Measurements from ENCODE around the gene NAV3.

NAV3 gene

DNA sequence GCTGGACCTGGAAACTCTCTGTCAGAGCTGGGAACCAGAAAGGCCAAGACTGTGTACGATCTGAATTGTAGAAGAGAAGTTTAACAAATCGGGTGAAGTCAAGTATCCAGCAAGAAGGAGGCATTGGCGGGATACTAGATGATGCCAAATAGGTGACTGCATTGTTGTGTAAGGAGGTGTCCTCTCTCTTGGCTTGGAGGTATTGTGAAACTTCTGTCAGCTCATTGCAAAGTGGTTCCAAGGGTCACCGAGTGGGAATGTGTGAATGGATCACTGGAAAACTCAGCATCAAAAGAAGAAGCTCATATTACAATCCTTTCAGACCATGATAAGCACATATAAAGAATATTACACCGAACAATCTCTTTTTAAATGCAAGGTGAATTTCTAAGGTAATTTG is 11.7 kb downstream of the NAV3 start:
- no peak for DNase-seq

DNA sequence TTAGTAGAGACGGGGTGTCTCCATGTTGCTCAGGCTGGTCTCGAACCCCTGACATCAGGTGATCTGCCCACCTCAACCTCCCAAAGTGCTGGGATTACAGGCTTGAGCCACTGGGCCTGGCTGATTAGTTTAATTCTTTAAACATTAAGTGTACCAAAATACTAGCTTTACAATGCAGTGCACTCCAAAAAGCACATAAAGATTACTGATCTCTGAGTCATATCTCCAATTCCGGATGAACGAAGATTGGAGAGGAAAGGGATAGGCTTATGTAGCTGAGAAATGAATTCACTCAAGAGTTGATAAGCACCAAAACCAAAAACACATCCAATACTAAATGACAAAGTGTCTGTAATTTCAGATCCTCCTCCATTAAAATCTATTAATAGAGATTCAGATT is 15.1 kb downstream of the NAV3 start:
- DNase-seq, result no peak

DNA sequence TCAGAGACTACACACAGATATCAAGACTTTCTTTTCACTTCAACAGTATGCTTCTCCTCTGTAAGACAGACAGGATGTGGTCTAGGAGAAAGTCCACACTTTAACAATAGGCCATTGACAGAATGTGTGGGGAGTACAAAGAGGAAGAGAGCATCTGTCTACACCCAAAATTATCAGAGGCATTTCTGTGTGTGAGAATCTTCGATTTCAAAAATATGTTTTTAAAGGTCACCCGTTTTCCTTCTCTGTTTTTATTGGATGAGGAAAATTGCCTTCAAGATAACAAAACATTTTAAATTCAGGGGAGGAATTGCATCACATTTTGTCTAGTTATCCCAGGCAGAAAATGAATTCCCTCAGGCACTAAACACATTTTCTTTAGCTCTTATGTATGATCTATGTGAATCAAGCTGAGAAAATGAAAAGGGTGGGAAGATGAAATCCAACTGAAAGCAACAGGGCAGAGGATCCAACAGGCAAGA is 16.4 kb downstream of the NAV3 start:
- no peak for DNase-seq

DNA sequence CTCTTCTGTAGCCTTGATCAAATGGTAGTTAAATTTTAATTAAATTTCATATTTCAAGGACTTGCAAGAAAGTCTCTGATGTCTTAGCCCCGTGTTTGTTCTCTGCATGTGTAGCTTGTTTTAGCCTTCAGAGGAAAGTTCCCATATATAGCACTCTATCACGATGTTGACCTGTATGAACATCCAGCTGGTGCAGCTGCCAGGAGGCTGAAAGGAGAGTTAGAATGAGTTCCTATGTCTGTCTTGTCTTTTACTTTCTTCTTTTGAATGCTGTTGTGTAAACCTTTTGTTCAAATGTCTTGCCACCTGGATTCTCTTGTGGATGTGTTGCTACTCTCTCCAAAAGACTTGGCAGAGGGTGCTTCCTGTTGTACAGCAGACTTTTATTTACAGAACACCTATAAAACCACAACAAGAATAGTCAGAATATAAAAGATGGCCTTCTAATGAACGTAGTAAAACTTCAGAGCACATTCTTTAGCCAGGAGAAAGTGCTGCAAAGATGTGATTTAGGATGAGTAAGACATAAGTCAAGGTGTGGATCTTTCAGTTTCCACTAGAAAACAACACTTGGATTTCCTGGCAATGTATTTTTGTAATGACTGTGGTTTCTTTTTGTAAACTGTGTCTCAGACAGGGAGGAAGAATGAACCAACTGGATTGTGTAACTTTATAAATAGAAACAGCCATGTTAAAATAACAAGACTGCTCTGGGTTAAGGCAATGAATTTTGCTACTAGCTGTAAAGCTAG is 17.2 kb downstream of the NAV3 start:
- DNase-seq, result no peak

- DNase-seq, result no peak
These were observed 19.4 kb downstream of the NAV3 start for GRCh38 chr12:77850129-77850528.

GRCh38 chr12:77850698-77851097 is 20.0 kb downstream of the NAV3 start:
- no peak for DNase-seq

GRCh38 chr12:77855548-77855947 is 24.9 kb downstream of the NAV3 start:
- DNase-seq, result no peak

DNA sequence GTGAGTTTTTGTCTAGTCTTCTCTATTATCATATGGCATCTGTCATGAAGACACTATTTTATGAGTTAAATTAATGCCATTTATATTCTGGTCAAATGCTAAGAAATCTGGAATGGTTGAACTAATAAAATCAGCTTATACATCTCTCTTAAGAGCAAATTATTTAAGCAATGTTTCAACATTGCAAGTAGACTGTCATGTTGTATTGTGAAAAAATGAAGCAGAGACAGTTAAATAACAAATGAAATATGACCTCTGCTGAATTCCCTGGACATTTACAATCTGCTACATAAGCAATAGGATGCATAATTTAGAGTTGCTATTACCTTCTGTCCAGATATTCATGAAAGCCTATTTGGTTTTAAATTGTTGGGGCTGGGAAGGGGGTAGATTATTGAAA is 30.6 kb downstream of the NAV3 start:
- DNase-seq, result no peak

DNA sequence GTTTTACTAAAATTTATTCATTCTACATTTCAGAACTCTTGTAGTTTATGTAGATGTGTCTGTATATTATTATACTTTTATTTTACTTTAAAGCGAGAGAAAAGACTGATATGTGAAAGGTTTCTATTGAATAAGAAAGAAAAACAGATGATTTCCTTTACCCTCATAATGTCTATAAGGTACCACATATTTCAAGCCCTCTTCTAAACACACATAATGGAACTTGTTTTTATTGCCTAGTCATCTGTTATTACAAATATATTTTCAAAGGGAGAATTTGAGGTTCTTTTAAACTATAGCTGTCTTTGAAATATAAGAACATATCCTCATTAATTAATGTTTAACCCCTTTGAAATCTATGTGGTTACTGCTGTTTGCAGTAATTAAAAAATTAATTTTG is 34.5 kb downstream of the NAV3 start:
- DNase-seq, result no peak

- DNase-seq, result no peak
These were observed 48.2 kb downstream of the NAV3 start for GRCh38 chr12:77878901-77879300.

DNA sequence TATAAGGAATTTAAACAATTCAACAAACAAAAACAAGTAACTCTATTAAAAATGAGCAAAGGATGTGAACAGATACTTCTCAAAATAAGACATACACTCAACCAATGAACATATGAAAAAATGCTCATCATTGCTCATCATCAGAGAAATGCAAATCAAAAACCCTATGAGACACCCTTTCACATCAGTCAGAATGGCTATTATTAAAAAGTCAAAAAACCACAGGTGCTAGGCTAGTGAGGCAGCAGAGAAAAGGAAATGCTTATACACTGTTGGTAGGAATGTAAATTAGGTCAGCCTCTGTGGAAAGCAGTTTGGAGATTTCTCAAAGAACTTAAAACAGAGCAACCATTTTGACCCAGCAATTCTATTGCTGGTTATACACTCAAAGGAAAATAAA is 52.0 kb downstream of the NAV3 start:
- DNase-seq, result no peak

- DNase-seq, result no peak
These were observed 57.9 kb downstream of the NAV3 start for GRCh38 chr12:77888611-77889010.

DNA sequence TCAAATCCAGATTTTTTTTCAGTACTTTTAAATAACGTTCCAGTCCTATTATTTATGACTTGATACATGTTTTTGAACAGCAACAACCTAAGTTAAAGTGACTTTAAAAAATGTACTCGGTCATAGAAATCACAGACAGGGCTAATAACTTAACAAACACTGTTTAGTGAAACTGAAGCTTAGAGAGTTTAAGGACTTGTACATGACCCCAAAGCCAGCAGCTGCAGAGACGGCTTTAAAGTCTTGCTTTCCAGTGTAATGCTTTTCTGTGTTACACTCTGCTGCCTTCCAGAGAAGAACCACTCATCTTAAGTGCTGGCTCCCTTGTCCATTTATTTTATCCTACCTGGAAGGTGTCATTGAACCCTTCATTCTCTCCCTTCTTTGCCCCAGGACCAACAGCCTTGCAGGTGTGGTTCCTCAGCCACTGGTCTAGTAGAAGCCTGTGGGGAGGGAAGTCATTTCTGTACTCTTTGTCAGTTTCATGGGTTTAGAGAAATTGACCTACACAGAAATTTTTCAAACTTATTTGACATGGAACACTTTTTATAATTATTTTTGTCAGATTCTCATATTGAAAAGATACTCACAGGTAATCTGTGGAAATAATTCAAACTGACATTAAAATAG is 60.9 kb downstream of the NAV3 start:
- no peak for DNase-seq

DNA sequence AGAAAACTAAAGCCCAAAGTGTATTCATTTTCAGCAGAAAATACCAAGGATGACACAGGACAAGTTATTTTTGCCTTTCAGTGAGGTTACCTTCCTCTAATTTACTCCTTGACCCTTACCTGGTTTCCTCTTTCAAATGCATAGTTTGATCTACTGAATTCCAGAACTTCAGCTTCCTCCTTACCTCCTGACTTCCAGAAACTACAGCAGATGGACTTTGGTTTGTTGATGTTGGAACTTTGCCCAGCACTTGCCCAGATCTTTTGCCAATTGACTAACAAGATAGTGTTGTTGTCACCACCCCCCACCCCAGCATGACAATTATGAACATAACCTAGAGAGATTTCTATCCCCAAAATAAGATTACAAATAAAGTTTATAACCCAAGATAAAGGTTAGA is 63.2 kb downstream of the NAV3 start:
- no peak for DNase-seq

- DNase-seq, result no peak
These were observed 63.9 kb downstream of the NAV3 start for GRCh38 chr12:77894556-77894955.

GRCh38 chr12:77895699-77896098 is 65.0 kb downstream of the NAV3 start:
- DNase-seq, result no peak

- DNase-seq, result no peak
These were observed 77.2 kb downstream of the NAV3 start for GRCh38 chr12:77907936-77908335.

- no peak for DNase-seq
These were observed 83.4 kb downstream of the NAV3 start for GRCh38 chr12:77914081-77914488.

DNA sequence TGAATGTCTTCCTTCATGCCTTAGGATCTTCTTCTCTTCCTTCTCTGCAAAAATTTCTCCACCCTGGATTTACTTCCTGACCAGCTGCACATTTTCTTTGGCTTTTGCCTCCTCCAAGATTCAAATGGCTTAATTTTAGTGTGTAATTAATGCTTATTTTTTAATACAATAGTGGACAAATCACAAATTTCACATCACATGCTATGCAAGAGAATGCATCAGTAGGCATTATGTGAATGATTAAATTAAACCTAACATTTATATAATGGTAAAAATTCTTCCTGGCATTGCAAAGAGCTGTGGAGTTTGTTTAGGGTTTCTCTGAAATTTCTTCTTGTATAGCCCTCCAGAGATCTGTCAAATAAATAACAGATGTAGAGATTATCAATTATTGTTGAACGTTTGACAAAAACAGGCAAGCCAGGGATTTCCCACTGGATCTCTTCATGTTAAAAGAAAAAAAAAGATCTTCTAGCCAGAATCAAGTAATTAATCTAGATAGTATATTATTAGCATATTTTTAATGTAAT is 84.4 kb downstream of the NAV3 start:
- DNase-seq, result no peak

GRCh38 chr12:77916276-77916675 is 85.6 kb downstream of the NAV3 start:
- DNase-seq, result no peak

DNA sequence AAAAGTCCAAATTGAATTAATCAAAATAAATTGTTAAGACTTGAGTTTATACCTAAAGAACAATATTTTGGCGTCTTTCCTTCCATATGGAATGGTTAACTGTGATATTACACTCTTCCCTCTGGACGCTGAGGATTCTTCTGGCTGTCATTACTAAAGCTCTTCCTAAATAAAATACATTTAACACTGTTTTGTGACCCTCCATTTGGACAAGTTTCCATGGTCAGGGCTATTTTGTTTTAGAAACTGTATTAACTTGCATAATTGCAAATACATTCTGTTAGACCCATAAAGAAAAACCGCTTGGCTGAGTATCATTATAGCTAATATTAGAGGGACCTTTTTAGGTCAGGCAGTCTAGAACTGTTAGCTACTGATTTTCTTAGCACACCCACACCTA is 87.4 kb downstream of the NAV3 start:
- DNase-seq, result no peak

GRCh38 chr12:77919450-77919849 is 88.8 kb downstream of the NAV3 start:
- no peak for DNase-seq

- DNase-seq, result no peak
These were observed 93.2 kb downstream of the NAV3 start for GRCh38 chr12:77923882-77924281.

- no peak for DNase-seq
These were observed 94.0 kb downstream of the NAV3 start for GRCh38 chr12:77924703-77925102.

All from NCI-H2227 treated with DMSO at 0.1 percent for 48 hours (cell line).